Muscle of arm (tissue), 12 donors: ENCODE measurements around the gene PPP4R2. TPM values are rescaled to one million over a fixed set of nuclear protein-coding genes. Genes with fewer than 3 reads are reported as not detected.

ENCODE experiments used
- DNase-seq: peaks from one replicate; pipeline ENCODE4 v3.0.0-alpha.2; 2013
- polyA plus RNA-seq, 12 donors: library from polyadenylated mRNA; unstranded; fragments of 120-200 nt; gene quantifications; one replicate each; pipeline ENCODE4 v1.2.1, GENCODE V29; 2013; ENCODE audit not compliant: insufficient read length in 12 of 12

Gene PPP4R2
- polyA plus RNA-seq, 12 donors = 37.0 to 75.8 (median 67.4) TPM; not detected in 1

DNA sequence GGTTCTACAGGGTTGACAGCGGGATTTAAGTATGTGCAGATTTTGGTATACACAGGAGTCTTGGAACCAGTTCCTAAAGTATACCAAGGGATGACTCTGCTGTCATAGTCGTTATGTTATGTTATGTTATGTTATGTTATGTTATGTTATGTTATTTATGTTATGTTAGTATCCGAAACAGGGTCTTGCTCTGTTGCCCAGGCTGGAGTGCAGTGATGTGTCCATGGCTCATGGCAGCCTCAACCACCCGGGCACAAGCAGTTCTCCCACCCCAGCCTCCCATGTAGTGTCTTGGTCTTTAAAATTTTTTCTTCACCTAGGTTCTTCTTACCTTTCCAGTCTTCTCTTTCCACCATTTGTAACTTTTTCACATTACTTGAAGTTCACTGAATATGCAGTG is 21.7 kb downstream of the PPP4R2 start:
- DNase-seq = no peak

DNA sequence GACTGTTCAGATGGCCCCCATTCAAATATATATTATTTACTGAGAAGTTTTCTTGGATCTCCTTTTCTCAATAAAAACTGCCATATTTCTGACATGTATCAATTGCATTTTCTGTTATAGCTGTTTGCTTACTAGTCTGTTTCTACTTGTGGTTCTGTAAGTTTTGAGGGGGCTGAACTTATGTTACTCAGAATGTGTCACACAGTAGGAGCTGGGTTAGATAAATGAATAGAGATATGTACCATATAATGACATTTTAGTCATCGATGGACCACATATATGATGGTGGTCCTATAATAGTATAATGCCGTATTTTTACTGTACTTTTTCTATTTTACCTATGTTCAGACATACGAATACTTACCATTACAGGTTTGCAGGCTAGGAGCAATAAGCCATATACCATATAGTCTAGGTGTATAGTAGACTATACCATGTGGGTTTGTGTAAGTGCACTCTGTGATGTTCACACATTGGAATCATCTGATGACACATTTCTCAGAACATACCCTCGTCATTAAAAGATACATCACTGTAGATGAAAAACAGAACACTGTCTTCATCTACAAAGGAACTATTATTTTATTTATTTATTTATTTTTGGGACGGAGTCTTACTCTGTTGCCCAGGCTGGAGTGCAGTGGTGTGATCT is 22.3 kb downstream of the PPP4R2 start:
- DNase-seq = no peak

DNA sequence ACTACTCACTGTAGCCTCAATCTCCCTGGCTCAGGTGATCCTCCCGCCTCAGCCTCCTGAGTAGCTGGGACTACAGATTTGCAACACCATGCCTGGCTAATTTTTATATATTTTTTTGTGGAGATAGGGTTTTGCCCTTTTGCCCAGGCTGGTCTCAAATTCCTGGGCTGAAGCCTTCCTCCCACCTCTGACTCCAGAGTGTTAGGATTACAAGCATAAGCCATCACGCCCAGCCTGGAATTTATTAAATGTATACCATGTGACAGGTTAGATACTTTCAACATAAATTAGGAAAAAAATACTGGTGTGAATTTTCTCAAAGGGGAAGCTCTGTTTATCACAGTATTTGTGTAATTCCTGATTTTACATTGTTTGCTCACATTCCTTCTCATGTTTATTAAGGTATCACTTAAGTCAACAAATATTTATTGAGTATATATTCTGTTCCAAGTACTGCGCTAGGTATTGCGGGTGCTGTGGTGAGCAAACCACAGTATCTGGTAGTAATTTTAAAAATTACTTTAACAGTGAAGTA is 24.8 kb downstream of the PPP4R2 start:
- DNase-seq = no peak

DNA sequence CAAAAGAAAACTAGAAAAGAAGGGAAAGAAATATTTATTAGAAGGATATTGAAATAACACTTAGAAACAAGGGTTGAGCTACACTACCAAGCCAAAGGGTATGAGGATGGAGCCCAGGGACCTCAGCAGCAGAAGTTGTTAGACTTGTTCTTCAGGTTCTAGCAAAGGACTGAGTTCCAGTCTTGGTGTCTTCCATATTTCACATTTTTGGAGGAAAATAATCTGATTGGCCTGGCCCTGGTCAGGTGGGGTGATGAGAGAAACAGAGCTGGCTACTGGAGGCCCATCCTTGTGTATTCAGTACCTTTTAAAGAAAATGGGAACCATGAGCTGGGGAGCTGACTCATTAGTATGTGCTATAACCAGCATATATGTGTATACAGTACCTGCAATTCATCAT is 28.2 kb downstream of the PPP4R2 start:
- DNase-seq = no peak

DNA sequence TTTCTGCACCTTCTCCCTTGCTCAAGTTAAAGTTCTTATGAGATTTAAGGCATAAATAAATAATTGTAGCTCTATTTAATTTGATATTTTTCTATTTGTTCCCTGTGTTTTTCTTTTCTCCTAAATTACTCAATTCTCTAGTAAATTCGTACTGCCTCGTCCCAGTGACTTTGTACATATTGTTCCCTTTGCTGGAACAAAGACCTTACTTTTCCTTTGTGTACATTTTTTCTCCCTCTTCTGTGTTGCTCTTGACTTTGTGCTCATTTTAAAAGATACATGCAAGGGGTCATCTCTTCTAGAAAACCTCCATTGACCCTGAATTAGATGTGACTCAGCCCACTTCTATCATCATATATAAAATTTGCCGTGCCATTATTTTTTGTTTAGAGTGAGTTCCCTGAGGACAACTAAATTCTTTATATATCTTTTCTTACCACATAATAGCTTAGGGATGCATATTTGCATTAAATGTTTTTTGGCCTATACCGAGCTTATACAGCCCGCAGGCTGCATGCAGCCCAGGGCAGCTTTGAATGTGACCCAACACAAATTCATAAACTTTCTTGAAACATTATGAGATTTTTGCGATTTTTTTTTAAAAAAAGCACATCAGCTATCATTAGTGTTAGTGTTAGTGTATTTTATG is 29.6 kb downstream of the PPP4R2 start:
- DNase-seq = no peak

DNA sequence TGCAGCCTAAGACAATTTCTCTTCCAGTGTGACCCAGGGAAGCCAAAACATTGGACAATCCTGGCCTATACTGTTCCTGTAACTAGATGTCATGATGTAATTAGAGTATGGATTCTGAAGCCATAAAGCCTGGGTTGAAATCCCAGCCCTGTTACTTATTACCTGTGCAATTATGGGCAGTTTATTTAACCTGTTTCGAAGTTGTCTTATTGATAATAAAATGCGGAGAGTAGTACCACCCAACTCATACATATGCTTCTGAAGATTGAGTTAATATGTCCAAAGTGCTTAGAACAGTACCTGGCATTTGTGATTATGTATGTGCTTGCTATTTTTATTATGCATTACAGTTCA is 30.1 kb downstream of the PPP4R2 start:
- DNase-seq = no peak

DNA sequence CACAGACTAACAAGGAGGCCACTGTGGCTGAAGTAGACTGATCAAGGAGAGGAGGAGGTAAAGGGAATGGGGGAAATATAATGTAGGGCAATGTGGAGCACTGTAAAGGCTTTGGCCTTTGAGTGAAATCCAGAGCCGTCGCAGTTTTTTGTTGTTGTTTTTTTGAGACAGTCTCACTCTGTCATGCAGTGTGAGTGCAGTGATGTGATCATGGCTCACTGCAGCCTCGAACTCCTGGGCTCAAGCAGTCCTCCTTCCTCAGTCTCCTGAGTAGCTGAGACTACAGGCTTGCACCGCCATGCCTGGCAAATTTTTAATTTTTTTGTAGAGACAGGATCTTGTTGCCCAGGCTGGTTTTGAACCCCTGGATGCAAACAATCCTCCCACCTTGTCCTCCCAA is 32.2 kb downstream of the PPP4R2 start:
- no peak for DNase-seq

DNA sequence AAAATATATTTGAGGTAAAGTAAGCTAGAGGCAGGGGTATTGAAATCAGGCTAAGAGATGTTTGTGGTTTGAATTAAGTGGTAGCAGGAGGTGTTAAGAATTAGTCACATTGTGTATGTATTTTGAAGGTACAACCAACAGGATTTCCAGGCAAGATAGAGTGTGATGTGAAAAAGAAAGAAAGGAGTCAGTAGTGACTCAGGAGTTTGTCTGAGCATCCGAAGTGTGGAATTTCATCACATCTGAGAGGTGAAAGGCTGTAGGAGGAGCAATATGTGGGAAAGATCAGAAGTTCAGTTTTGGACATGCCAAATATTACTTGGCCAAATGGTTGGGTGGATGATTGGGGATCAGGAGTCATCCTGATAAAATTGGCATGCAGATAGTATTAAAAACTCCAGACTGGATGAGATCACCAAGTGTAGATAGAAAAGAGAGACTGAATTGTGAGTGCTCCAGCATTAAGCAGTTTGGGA is 32.7 kb downstream of the PPP4R2 start:
- peak; percentile 17 for DNase-seq

DNA sequence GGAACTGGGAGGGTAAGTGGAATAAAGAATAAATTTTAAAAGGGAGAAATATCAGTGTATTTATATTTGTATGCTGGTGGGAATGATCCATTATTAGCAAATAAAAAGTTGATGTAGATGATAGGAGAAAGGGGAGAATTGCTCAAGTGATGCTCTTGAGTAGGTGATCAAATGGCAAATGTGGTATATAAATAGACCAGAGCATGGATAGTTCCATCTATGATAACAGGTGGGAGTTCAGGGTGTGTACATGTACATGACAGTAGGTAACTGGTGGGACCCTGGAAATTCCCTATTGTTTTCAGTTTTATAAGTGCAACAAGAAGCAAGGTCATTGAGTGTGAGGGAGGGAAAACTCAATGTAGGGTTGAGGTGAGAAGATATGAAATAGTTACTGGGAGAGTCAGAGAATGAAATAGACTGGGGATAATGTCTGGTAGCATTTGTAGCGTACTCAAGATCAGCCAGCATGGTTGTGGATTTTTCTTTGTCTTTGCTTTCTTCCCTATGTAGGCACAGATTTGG is 33.5 kb downstream of the PPP4R2 start:
- DNase-seq = no peak

DNA sequence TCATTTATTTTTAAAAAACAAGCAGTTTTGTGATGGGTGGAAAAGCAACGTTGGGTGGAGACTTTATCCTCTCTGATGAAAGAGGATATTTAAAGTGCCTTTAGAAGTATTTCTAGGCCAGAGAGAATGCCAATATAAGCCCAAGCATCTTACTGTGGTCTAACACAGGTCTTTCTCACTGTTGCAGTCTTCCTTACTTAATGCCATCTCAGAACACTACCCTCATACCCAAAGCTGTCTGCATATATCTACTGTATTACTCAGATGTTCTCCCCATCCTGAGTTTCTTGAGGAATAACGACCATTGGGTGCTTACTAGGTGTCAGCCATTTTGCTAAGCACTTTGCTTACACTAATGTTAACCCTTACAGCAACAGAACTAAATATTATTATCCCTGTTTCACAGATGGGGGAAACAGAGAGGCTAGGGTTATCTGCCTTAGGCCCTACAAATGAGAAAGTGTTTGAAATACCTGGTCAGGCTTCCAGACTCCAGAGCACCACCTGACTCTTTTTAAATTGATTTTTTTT is 35.0 kb downstream of the PPP4R2 start:
- DNase-seq = no peak

DNA sequence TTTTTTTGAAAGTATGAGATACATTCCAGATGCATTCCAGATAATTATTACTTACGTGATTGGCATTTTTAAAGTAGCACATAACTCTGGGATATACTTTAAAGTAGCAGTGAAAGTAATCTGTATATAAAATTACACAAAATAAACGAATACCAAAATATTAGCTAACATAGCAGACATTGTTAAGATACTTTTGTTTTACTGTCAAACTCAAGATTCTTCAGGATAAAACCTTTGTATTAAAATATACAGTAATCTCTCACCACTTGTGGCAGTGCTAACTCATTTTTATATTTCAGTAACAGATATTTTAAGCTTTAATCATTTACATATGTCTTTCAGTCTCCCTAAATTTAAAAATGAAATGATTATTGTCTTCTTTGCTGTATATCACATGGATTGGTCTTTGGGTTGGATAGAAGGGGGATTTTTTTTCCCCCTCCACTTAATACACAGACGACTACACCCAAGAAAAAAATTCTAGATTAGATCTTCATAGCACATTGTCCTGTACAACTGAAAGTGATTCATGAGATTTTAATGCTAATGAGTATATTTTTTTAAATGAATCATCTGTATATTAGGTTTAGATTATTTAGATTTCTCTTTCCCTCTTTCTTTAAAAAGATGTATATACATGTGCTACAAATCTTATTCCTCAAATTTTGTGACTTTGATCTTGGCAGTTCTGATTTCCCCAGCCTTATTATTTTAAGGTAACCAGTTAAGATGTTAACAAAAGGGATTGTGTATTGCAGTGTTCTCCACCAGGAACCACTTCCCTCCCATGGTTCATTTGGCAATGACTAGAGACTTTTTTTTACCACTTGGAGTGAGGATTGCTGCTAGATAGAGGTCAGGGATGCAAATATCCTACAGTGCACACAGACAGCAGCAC is 40.3 kb downstream of the PPP4R2 start:
- no peak for DNase-seq

DNA sequence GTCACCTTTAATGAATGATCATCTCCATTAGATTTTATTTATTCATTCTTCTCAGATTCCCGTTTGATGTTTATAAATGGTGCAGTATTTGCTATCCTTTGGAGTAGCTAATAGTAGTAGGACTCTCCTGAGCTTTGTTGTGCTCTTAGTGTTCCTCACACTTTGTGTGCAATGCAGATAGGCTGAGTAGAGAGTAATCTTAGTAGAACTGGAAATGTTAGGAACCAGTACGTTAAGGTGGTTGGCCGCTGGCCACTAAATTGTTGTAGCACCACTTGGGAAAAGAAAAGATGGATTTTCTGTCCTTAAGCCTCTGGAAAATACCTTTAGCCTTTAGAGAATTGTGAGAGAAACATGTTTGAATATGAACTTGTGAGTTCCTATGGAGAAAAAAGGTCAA is 44.9 kb downstream of the PPP4R2 start:
- DNase-seq = no peak

DNA sequence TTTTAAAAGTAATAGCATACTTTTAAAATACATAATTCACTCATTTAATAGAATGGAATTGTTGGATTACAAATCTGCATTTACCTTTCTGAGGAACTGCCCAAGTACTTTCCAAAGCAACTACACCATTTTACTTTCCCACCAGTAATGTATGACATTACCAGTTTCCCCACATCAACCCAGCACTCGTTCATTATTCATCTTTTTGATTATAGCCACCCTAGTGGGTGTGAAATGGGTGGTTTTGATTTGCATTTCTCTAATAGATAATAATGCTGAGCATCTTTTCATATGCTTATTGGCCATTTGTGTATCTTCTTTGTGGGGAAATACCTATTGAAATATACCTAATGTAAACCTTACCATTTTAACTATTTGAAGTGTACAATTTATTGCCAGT is 46.8 kb downstream of the PPP4R2 start:
- no peak for DNase-seq

DNA sequence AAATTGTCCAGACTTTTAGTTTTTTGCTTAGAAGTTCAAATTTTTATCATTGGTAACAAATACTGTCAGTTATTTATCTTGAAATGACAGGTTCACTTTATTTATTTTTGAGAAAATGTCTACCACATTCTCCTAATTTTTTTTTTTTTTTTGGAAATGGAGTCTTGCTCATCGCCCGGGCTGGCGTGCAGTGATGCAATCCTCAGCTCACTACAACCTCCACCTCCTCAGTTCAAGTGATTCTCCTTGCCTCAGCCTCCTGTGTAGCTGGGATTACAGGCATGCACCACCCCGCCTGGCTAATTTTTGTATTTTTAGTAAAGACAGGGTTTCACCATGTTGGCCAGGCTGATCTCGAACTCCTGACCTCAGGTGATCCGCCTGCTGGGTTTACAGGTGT is 48.8 kb downstream of the PPP4R2 start:
- no peak for DNase-seq

DNA sequence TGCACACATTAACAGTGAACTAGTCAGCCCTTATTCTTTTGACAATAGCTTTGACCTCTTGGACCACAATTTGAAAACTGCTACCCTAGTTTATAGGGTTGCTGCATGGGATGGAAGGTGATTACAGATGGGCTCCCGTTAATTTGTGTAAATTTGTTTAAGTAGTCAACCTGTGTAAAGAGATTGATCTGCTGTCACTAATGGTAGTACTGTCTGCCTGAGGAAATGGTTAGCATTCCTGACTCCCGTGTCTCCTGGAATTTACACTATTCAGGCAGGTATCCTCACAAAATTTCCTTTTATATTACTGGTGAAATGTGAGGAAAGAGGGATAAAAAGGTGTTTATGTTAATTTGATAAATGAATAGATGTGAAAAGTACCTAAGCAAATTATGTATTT is 49.6 kb downstream of the PPP4R2 start:
- DNase-seq = no peak

DNA sequence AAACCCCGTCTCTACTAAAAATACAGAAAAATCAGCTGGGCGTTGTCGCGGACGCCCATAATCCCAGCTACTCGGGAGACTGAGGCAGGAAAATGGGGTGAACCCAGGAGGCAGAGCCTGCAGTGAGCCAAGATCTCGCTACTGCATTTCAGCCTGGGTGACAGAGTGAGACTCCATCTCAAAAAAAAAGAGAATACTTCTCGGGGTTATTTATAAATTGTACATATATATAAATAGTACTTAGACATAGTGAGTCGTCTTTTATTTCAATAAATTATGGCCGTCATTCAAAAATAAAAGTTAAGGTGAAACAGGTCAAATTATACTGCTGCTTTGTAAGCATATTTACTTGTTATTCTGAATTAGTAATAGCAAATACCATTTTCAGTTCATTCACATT is 52.7 kb downstream of the PPP4R2 start:
- DNase-seq = no peak

DNA sequence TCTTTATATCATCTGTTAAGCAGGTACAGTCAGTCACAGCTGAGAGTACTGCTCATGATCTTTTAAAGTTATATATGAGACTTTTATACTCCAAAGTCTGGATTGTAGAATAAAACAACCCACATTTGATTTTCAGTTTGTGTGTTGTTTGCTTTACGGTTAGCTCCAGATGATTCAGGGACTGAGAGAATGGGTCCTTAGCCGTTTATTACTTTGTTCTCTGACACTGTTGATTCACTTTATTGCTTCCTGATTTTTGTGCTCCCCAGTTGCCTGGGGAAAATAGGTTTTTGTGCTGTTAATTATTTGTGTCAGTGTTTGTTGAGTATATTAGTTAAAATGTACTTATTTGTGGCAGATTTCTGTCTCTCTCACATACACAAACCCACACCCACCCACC is 56.2 kb downstream of the PPP4R2 start:
- DNase-seq = no peak

DNA sequence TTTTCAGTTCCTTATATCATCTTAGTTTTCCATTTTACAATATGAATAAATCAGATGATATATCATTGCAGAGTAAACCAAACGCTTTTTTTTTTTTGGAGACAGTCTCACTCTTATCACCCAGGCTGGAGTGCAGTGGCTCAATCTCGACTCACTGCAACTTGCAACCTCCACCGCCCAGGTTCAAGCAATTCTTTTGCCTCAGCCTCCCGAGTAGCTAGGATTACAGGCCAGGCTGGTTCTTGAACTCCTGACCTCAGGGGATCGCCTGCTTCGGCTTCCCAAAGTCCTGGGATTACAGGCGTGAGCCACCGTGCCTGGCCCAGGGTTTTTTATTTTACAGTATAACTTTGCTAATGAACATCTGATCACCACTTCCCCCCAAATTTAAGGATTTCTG is 59.0 kb downstream of the PPP4R2 start:
- DNase-seq = no peak

DNA sequence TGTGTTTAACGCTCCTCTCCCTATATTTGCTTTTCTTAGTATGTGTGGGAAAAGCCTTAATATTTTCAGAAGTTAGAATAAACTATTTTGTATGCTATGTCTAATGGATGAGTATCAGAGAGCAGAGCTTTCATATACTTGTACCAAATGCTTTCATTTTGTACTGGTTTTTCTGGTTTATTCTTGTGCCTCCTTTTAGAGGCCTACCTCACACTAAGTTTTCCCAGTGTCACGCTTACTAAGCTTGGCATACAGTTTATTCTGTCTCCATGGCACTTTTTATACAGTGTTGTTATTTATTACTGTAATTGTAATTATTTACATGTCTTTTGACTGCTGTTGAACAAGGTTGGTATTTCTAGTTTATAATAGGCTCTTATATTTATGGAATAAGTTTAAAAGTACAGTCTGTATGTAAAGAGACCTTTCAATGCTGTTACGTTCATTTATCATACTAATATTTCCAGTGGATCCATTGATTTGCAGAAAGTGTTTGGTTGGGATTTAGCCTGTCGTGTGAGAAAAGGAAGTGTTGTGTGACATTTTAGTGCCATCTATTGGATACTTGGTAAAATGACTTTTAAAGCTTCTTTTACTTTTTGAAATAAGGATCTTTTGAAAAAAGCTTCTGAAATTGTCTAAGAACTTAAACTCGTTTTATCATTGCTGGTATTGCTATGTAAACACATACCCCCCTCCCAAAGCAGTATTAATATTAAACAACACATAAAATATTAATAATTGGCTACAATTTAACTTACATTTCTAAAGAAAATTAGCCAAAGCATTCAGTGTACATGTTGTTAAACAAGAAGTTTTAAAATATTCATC is 59.6 kb downstream of the PPP4R2 start:
- DNase-seq = peak; percentile 31

DNA sequence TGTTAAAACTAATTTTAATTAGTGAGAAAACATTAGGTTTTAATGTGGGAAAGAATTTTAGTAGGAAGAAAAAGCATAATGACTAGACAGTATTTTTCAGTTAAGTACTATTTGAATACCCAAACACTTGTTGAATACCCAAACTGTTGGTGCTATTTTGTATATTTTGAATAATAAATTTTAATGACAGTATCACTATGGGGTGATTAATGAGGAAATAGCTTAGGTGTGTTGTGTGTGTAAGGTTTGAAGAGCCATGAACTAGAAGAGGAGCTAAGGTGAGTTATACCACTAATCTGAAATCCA is 60.2 kb downstream of the PPP4R2 start:
- DNase-seq = no peak

DNA sequence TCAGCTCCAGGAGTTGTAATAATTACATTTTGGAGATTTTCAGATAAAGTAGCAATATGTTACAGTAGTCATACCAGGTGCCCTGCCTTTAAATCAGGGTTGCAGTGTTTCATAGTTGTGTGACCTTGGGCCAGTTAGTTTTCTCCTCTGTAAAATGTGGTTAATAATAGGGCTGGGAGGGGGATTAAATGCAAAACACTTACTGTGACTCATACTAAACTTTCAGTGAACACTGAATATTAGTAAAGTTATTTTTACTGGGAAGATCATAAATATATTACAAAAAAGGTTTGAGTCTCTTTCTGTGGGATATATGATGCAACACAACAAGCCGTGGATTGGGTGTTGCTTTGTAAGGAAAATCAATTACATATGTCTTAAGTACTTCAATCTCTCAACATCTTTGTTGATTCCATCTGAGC is 63.7 kb downstream of the PPP4R2 start:
- no peak for DNase-seq
